OCI-LY7 (cell line): ENCODE measurements around the gene GFM2. TPM values are rescaled to one million over a fixed set of nuclear protein-coding genes. Genes with fewer than 3 reads are reported as not detected.
A peak's percentile ranks its signal among the peaks of the same experiment; 100 is the strongest.
"Not testable (repeated sequence)": the region's sequence is repeated elsewhere in the genome, so short reads cannot be mapped to it uniquely, and the experiment has no call there.

ENCODE experiments used
- BruUV-seq: library from RNA; stranded (reverse); fragments of 400-500 nt; replicated peaks from 2 replicates; lab custom pipeline; 2021; lab: Mats Ljungman, UMichigan
- CTCF ChIA-PET: fragments of 300-600 bp; sonication (Branson Sonifier 250); formaldehyde crosslinking; loops from one replicate; lab custom pipeline; 2022; ENCODE audit warnings: antibody characterized with exemption; ENCODE audit not compliant: unreplicated experiment; lab: Charles Lee
- POLR2A ChIA-PET: fragments of 300-600 bp; sonication (Branson Sonifier 250); formaldehyde crosslinking; loops from one replicate; lab custom pipeline; 2022; ENCODE audit warnings: antibody characterized with exemption; lab: Charles Lee
- DNase-seq: peaks from one replicate; pipeline ENCODE4 v3.0.0-alpha.2; 2015; ENCODE audit warnings: low spot score
- H2AFZ ChIP-seq: fragments of 200-600 bp; sonication (generic), shearing (Covaris generic); 2 replicates; pipeline ENCODE4 v1.6.1; 2014; ENCODE audit warnings: mild to moderate bottlenecking, antibody characterized with exemption, low read length, moderate library complexity
- H3K27ac ChIP-seq: fragments of 200-600 bp; sonication (generic); 2 replicates; pipeline ENCODE4 v1.5.1; 2014; ENCODE audit warnings: mixed run types, low read depth, mild to moderate bottlenecking, moderate library complexity, low read length, inconsistent platforms; ENCODE audit not compliant: poor library complexity, severe bottlenecking
- H3K36me3 ChIP-seq: fragments of 200-600 bp; sonication (generic); 2 replicates; pipeline ENCODE4 v1.6.1; 2014; ENCODE audit warnings: mild to moderate bottlenecking, antibody characterized with exemption, low read length, moderate library complexity, mixed read lengths; ENCODE audit not compliant: insufficient read depth
- H3K4me1 ChIP-seq: fragments of 200-600 bp; sonication (generic); 2 replicates; pipeline ENCODE4 v1.5.1; 2014; ENCODE audit warnings: mild to moderate bottlenecking, low read length; ENCODE audit not compliant: insufficient read depth, poor library complexity, severe bottlenecking
- H3K4me2 ChIP-seq: fragments of 200-600 bp; sonication (generic); 2 replicates; pipeline ENCODE4 v1.6.1; 2014; ENCODE audit warnings: mild to moderate bottlenecking, low read length
- H3K4me3 ChIP-seq: fragments of 200-600 bp; sonication (generic); 2 replicates; pipeline ENCODE4 v1.5.1; 2014; ENCODE audit warnings: mild to moderate bottlenecking, low read depth, low read length; ENCODE audit not compliant: poor library complexity, severe bottlenecking
- H3K79me2 ChIP-seq: fragments of 200-600 bp; sonication (generic); 2 replicates; pipeline ENCODE4 v1.6.1; 2016; ENCODE audit warnings: low read depth, mild to moderate bottlenecking, low read length, moderate library complexity, mixed read lengths; ENCODE audit not compliant: insufficient read depth
- H3K9me2 ChIP-seq: fragments of 200-600 bp; sonication (generic); 2 replicates; pipeline ENCODE4 v1.6.1; 2016; ENCODE audit warnings: mild to moderate bottlenecking, low read length, mixed read lengths; ENCODE audit not compliant: insufficient read depth
- H3K9me3 ChIP-seq: fragments of 200-600 bp; sonication (generic); 2 replicates; pipeline ENCODE4 v1.6.1; 2014; ENCODE audit warnings: mild to moderate bottlenecking, mixed run types, low read length, mixed read lengths
- H4K20me1 ChIP-seq: fragments of 200-600 bp; sonication (generic); 2 replicates; pipeline ENCODE4 v1.6.1; 2014; ENCODE audit warnings: mild to moderate bottlenecking, antibody characterized with exemption, low read length, moderate library complexity, mixed read lengths; ENCODE audit not compliant: insufficient read depth
- EZH2phosphoT487 ChIP-seq: fragments of 200-600 bp; sonication (generic); IDR thresholded peaks from 2 replicates; pipeline ENCODE4 v1.6.1; 2018; ENCODE audit warnings: low read depth, borderline replicate concordance, mild to moderate bottlenecking, mixed run types, antibody characterized with exemption, low read length, moderate library complexity, mixed read lengths
- intact Hi-C: fragments of 100-400 bp; cut with micrococcal nuclease; formaldehyde crosslinking; loops from one replicate; pipeline ENCODE4 v1.10.0; 2022; ENCODE audit not compliant: unreplicated experiment
- total RNA-seq, 2 experiments: library from RNA; depleted of rRNA in 1 of 2; stranded (reverse); fragments of >200 nt in 1 of 2; shearing (Covaris generic) in 1 of 2; gene quantifications; 2 replicates each; pipeline ENCODE4 v1.2.3, GENCODE V29; 2014 to 2022
- TF ChIP-seq, protein P1 (sequence below): fragments of 200-600 bp; sonication (generic); conservative IDR thresholded peaks from 2 replicates; pipeline ENCODE4 v1.5.1; 2014; ENCODE audit warnings: mild to moderate bottlenecking, antibody characterized with exemption, low read length, moderate library complexity, mixed read lengths

The GFM2 gene
- total RNA-seq, 2 experiments from 2014 or later, result 35.0 to 36.9 TPM

DNA sequence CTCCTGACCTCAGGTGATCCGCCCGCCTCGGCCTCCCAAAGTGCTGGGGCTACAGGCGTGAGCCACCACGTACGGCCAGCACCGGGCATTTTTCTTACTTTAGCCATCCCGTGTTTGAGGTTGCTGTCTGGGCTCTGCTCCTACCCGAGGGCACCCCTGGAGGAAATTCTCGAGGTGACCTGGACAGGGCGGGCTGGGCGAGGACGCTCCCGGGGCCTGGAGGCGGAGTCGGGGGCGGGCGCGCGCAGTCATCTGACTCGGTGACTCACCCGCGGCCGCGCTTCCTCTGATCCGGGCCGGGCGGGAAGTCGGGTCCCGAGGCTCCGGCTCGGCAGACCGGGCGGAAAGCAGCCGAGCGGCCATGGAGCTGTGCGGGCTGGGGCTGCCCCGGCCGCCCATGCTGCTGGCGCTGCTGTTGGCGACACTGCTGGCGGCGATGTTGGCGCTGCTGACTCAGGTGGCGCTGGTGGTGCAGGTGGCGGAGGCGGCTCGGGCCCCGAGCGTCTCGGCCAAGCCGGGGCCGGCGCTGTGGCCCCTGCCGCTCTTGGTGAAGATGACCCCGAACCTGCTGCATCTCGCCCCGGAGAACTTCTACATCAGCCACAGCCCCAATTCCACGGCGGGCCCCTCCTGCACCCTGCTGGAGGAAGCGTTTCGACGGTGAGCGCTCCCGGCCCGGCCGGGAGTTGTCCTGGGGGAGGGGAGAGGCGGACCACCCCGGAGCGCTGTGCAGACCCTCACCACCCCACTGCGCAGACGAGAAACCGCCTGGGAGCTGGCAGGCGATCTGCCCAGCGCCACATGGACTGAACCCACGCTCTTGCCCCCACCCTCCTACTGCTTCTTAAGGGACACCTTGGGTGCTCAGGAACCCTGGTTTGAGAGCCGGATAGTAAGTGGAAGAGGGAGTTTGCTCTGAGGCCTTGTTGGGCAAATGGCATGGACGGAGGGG is 81.7 kb downstream of the GFM2 start, which contains the start of gene HEXB:
TSS of gene HEXB (plus strand) at position 334 of the 952 bp plus-strand sequence. CDS start at position 362, 28 bp downstream.
- Histone ChIP-seq H3K9me2 (no peaks in the 10 kb centered on the region), H3K36me3 (no peaks in the 10 kb centered on the region), H4K20me1 (no peaks in the 10 kb centered on the region), H3K9me3 (no peaks in the 10 kb centered on the region), H3K79me2 (no peaks in the 10 kb centered on the region), H3K27ac (no peak within 1 kb of the TSS), H3K4me3 (peak within 1 kb of the TSS; percentile 81), H3K4me2 (peak within 1 kb of the TSS; percentile 95), H2AFZ (peak within 1 kb of the TSS; percentile 98), H3K4me1 (peaks cover 25% of the 10 kb centered on the region)
- POLR2A ChIA-PET, result no interaction called here
- TF ChIP-seq, protein P1, sequence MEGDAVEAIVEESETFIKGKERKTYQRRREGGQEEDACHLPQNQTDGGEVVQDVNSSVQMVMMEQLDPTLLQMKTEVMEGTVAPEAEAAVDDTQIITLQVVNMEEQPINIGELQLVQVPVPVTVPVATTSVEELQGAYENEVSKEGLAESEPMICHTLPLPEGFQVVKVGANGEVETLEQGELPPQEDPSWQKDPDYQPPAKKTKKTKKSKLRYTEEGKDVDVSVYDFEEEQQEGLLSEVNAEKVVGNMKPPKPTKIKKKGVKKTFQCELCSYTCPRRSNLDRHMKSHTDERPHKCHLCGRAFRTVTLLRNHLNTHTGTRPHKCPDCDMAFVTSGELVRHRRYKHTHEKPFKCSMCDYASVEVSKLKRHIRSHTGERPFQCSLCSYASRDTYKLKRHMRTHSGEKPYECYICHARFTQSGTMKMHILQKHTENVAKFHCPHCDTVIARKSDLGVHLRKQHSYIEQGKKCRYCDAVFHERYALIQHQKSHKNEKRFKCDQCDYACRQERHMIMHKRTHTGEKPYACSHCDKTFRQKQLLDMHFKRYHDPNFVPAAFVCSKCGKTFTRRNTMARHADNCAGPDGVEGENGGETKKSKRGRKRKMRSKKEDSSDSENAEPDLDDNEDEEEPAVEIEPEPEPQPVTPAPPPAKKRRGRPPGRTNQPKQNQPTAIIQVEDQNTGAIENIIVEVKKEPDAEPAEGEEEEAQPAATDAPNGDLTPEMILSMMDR, result peak; percentile 40
- no peak for TF ChIP-seq EZH2phosphoT487
- BruUV-seq, result no TSS peak
- DNase-seq, result peak; percentile 72
- CTCF ChIA-PET, result no interaction called here
- intact Hi-C loops, result loop anchor here (5.0 kb wide), 1 partner anchor 82 kb away; the partner anchor contains the start of genes GFM2 and NSA2

DNA sequence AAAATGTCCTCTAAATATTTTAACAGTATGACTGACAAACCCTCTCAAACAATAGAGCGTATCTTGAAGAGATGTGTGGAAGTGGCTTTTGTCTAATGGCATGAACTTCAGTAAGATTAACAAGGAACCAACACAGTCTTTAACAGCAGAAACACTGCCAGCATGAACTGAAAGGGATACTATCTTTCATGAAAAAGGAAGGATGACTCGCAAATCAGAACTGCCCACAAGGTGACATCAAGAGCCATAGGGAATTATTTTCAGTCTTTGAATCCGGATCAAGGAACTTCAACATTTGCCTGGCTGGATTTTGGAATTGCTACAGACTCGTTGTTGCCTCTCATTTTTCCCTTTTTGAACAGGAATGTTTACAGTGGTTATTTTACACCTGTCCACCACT is 87.0 kb downstream of the GFM2 start:
- no peak for TF ChIP-seq EZH2phosphoT487
- TF ChIP-seq, protein P1, result no peak
- ChIA-PET POLR2A (no interaction called here), CTCF (no interaction called here)
- Histone ChIP-seq H4K20me1 (no peaks in the 10 kb centered on the region), H3K36me3 (no peaks in the 10 kb centered on the region), H3K4me1 (peaks cover 13% of the 10 kb centered on the region), H3K79me2 (no peaks in the 10 kb centered on the region), H3K4me2 (no peak overlapping the region), H3K9me2 (no peaks in the 10 kb centered on the region), H3K9me3 (no peaks in the 10 kb centered on the region), H3K27ac (no peak overlapping the region), H3K4me3 (no peak overlapping the region), H2AFZ (no peak overlapping the region)
- DNase-seq, result no peak
- intact Hi-C loops, result no loop called here
- no TSS peak for BruUV-seq

- H3K79me2 ChIP-seq, BruUV-seq, POLR2A ChIA-PET, DNase-seq, CTCF ChIA-PET, intact Hi-C loops, H3K27ac ChIP-seq, H2AFZ ChIP-seq, H3K4me3 ChIP-seq, H3K9me3 ChIP-seq, H4K20me1 ChIP-seq, H3K4me2 ChIP-seq, H3K36me3 ChIP-seq, H3K9me2 ChIP-seq: not testable (repeated sequence)
- H3K4me1 ChIP-seq, result peaks cover 10% of the 10 kb centered on the region
These were observed 87.6 kb downstream of the GFM2 start for GRCh38 chr5:74679300-74679699.

DNA sequence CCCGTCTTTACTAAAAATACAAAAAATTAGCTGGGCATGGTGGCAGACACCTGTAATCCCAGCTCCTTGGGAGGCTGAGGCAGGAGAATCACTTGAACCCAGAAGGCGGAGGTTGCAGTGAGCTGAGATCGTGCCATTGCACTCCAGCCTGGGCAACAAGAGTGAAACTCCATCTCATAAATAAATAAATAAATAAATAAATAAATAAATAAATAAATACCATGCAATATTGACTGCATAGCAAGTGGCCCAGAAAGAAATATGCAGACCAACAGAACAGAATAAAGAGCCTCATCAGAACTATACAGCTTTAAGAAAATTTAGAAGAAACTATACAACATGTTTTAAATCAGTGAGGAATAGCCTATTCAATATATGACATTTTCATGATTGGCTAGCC is 88.8 kb downstream of the GFM2 start:
- H3K9me2 ChIP-seq, H3K79me2 ChIP-seq, DNase-seq, H3K4me2 ChIP-seq, H3K36me3 ChIP-seq, intact Hi-C loops, H2AFZ ChIP-seq, H3K4me3 ChIP-seq, BruUV-seq, H3K27ac ChIP-seq, H3K9me3 ChIP-seq, CTCF ChIA-PET, H4K20me1 ChIP-seq: not testable (repeated sequence)
- peaks cover 10% of the 10 kb centered on the region for H3K4me1 ChIP-seq
- POLR2A ChIA-PET, result interaction anchor here (0.7 to 1.1 kb wide), 5 partner anchors 9 to 686 kb away, joined by 3 to 4 read pairs (median 3); no protein-coding TSS in a partner anchor

DNA sequence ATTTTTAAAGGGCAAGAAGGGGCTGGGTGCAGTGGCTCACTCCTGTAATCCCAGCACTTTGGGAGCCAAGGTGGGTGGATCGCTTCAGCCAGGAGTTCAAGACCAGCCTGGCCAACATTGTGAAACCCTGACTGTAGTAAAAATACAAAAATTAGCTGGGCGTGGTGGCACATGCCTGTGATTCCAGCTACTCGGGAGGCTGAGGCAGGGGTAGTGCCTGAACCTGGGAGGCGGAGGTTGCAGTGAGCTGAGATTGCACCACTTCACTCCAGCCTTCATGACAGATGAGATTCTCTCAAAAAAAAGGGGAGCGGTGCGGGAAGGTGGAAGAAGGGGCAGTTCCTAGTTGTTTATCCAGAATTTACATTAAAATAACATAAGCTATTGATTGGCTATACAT is 90.5 kb downstream of the GFM2 start:
- H3K9me2 ChIP-seq, H3K27ac ChIP-seq, BruUV-seq, H3K4me2 ChIP-seq, intact Hi-C loops, CTCF ChIA-PET, H2AFZ ChIP-seq, H3K4me3 ChIP-seq, H3K9me3 ChIP-seq, H3K79me2 ChIP-seq, H3K36me3 ChIP-seq, DNase-seq, H4K20me1 ChIP-seq, H3K4me1 ChIP-seq: not testable (repeated sequence)
- POLR2A ChIA-PET, result interaction anchor here (0.6 kb wide), 2 partner anchors 197 to 255 kb away, joined by 3 read pairs; no protein-coding TSS in a partner anchor
